ENCODE measurements around the gene GPD2. TPM values are rescaled to one million over a fixed set of nuclear protein-coding genes. Genes with fewer than 3 reads are reported as not detected.

Gene GPD2
- polyA plus RNA-seq, 4 donors, result 18.5 to 22.2 (median 20.6) TPM

DNA sequence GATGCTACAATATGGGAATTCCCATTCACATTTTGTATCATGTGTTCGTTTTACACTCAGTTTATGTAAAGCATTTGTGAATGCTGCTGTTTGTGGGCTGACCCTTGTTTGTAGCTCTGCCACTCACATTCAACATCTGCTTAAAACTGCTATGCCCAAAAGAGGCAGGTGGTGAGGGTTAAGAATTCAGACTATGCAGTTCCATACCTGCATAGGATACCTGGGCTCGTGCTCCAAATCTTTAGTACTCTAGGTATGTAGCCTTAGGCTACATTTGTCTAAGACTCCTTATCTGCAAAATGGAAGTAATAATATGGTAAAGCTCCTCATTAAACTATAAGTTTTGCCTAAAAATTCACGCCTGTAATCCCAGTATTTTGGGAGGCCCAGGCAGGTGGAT lies 199.5 kb downstream of the GPD2 start:
- no peak for DNase-seq (ENCODE audit: low read depth in 4 of 4, low spot score in 2 of 4)

Other genes starting within 250 kb of the GPD2 start
- 1 to 10 TPM in 1 of 4 donors, under 1 TPM in 3; 0.49 to 2.8 (median 0.56) TPM for gene NR4A2, start 103.7 kb upstream of the GPD2 start, polyA plus RNA-seq (ENCODE audit: insufficient read length in 4 of 4)